ENCODE results near the gene SLC22A1. TPM values are rescaled to one million over a fixed set of nuclear protein-coding genes. Genes with fewer than 3 reads are reported as not detected.

SLC22A1 gene
- total and polyA plus RNA-seq, 4 donors, result 0.72 to 2.5 (median 1.3) TPM

- no peak for ATAC-seq (ENCODE audit: insufficient read depth, low FRiP score)
- no peak overlapping the region for H3K9ac ChIP-seq (ENCODE audit: insufficient read depth in 1 of 2, low read length in 2 of 2)
- H3K36me3 ChIP-seq (ENCODE audit: control insufficient read depth in 4 of 4, insufficient read depth in 4 of 4, low read length in 4 of 4), result no peaks in the 10 kb centered on the region
- TF ChIP-seq CTCF (IDR thresholded peaks at IDR 0.05; ENCODE audit: control extremely low read depth, extremely low read depth), result no peak
- no peak overlapping the region for H3K4me3 ChIP-seq
- 41 to 57% methylated on average over 2 of the region's 2 CpGs for WGBS, 2 donors
- H3K27me3 ChIP-seq (ENCODE audit: control insufficient read depth in 3 of 3, insufficient read depth in 3 of 3, low read length in 2 of 3), result no peaks in the 10 kb centered on the region
- no peak overlapping the region for H3K27ac ChIP-seq (ENCODE audit: low read depth in 1 of 2, low read length in 1 of 2)
- DNase-seq, result no peak
- H3K9me3 ChIP-seq (ENCODE audit: control insufficient read depth in 4 of 4, insufficient read depth in 3 of 4, low read length in 3 of 4), result no peaks in the 10 kb centered on the region
- H3K4me1 ChIP-seq (ENCODE audit: control insufficient read depth in 5 of 5, insufficient read depth in 5 of 5, low read length in 5 of 5), result peaks cover 0 to 4% (median 0%) of the 10 kb centered on the region in 5 donors
Observed at GRCh38 chr6:160174681-160175080, 53.1 kb downstream of the SLC22A1 start.

DNA sequence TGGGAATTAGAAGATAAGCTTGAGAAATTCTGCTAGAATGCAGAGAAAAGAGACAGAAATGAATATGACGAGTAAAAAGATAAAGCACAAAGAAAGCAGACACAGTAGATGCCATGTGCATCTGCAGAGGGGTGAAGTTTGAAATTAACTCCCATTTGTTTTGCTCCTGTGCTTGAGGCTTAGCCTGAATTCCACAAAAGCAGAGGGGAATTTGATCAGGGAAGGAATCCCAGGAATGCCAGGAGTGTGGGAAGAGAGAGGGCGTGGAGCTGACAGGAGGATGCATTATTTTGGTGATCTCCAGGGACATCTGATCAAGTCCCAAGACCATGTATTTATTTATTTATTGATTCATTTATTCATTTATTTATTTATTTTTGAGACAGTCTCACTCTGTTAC is 55.6 kb downstream of the SLC22A1 start:
- ATAC-seq (ENCODE audit: insufficient read depth, low FRiP score), result no peak
- Histone ChIP-seq H3K36me3 (ENCODE audit: control insufficient read depth in 4 of 4, insufficient read depth in 4 of 4, low read length in 4 of 4) (no peaks in the 10 kb centered on the region), H3K4me3 (no peak overlapping the region), H3K9me3 (ENCODE audit: control insufficient read depth in 4 of 4, insufficient read depth in 3 of 4, low read length in 3 of 4) (no peaks in the 10 kb centered on the region), H3K4me1 (ENCODE audit: control insufficient read depth in 5 of 5, insufficient read depth in 5 of 5, low read length in 5 of 5) (peaks cover 0 to 4% (median 0%) of the 10 kb centered on the region in 5 donors), H3K27ac (ENCODE audit: low read depth in 1 of 2, low read length in 1 of 2) (no peak overlapping the region), H3K9ac (ENCODE audit: insufficient read depth in 1 of 2, low read length in 2 of 2) (no peak overlapping the region), H3K27me3 (ENCODE audit: control insufficient read depth in 3 of 3, insufficient read depth in 3 of 3, low read length in 2 of 3) (no peaks in the 10 kb centered on the region)
- DNase-seq, result no peak
- WGBS, 2 donors, result 41 to 44% methylated on average over 2 of the region's 2 CpGs
- no peak for TF ChIP-seq CTCF (IDR thresholded peaks at IDR 0.05; ENCODE audit: control extremely low read depth, extremely low read depth)

DNA sequence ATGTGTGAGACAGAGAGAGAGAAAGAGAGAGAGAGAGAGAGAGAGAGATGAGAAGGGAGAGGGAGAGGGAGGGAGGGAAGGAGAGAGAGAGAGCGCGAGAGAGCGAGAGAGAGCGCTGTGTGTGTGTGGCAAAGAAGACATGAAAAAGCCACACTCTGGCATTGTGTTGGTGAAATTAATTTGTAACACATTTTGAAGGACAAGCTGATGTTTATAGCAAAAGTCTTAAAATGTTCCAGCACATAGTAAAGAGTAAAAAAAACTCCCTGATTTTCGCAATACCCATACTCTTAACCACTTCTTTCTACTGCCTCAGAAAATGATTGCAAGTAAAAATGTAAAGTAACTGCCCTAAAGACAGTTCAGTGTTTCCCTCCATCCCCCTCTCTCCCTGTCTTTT is 56.7 kb downstream of the SLC22A1 start:
- Histone ChIP-seq H3K36me3 (ENCODE audit: control insufficient read depth in 4 of 4, insufficient read depth in 4 of 4, low read length in 4 of 4) (no peaks in the 10 kb centered on the region), H3K4me1 (ENCODE audit: control insufficient read depth in 5 of 5, insufficient read depth in 5 of 5, low read length in 5 of 5) (peaks cover 0 to 4% (median 0%) of the 10 kb centered on the region in 5 donors), H3K27me3 (ENCODE audit: control insufficient read depth in 3 of 3, insufficient read depth in 3 of 3, low read length in 2 of 3) (no peaks in the 10 kb centered on the region), H3K27ac (ENCODE audit: low read depth in 1 of 2, low read length in 1 of 2) (no peak overlapping the region), H3K9me3 (ENCODE audit: control insufficient read depth in 4 of 4, insufficient read depth in 3 of 4, low read length in 3 of 4) (no peaks in the 10 kb centered on the region), H3K9ac (ENCODE audit: insufficient read depth in 1 of 2, low read length in 2 of 2) (no peak overlapping the region), H3K4me3 (no peak overlapping the region)
- no peak for TF ChIP-seq CTCF (IDR thresholded peaks at IDR 0.05; ENCODE audit: control extremely low read depth, extremely low read depth)
- DNase-seq, result peak in 2 of 3 donors; percentile 22 to 50
- 67 to 84% methylated on average over 5 of the region's 5 CpGs for WGBS, 2 donors
- no peak for ATAC-seq (ENCODE audit: insufficient read depth, low FRiP score)

DNA sequence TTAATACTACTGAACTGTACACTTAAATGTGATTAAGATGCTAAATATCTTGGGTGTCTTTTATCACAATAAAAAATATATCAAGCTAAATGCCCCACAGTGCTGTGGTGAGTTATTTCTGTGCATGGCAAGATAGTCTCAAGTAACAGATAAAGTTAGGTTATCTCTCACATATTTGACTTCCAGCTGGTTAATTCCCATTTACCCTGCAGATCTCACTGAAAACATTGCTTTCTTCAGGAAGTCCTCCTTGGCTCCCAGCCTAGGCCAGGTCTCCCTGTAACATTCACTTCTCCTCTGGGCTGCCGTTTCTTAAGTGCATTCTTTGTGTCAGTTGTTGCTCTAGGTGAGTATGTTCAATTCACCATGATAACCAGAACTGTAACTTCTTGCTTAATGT is 59.1 kb downstream of the SLC22A1 start:
- H3K4me3 ChIP-seq, result no peak overlapping the region
- no peak for TF ChIP-seq CTCF (IDR thresholded peaks at IDR 0.05; ENCODE audit: control extremely low read depth, extremely low read depth)
- H3K27me3 ChIP-seq (ENCODE audit: control insufficient read depth in 3 of 3, insufficient read depth in 3 of 3, low read length in 2 of 3), result no peaks in the 10 kb centered on the region
- no peaks in the 10 kb centered on the region for H3K36me3 ChIP-seq (ENCODE audit: control insufficient read depth in 4 of 4, insufficient read depth in 4 of 4, low read length in 4 of 4)
- WGBS, 2 donors, result 40 to 81% methylated on average over 1 of the region's 1 CpG
- peaks cover 0 to 4% (median 0%) of the 10 kb centered on the region in 5 donors for H3K4me1 ChIP-seq (ENCODE audit: control insufficient read depth in 5 of 5, insufficient read depth in 5 of 5, low read length in 5 of 5)
- DNase-seq (no peak), ATAC-seq (ENCODE audit: insufficient read depth, low FRiP score) (no peak)
- H3K9ac ChIP-seq (ENCODE audit: insufficient read depth in 1 of 2, low read length in 2 of 2), result no peak overlapping the region
- no peaks in the 10 kb centered on the region for H3K9me3 ChIP-seq (ENCODE audit: control insufficient read depth in 4 of 4, insufficient read depth in 3 of 4, low read length in 3 of 4)
- no peak overlapping the region for H3K27ac ChIP-seq (ENCODE audit: low read depth in 1 of 2, low read length in 1 of 2)
